Stimulated activated CD4-positive, alpha-beta T cell treated with anti-CD3 and anti-CD28 coated beads, Interleukin-1b, Interleukin-23, amount 100 ng/mL, for 24 hours (primary cell): Measurements from ENCODE around the gene OPRD1.
"Not testable (repeated sequence)": the region's sequence is repeated elsewhere in the genome, so short reads cannot be mapped to it uniquely, and the experiment has no call there.

Source experiments
- DNase-seq, 4 experiments: peaks; one replicate each; pipeline ENCODE4 v3.0.0-alpha.2; 2020; ENCODE audit warnings: low read depth in 4 of 4, low spot score in 1 of 4

Gene OPRD1

GRCh38 chr1:28811766-28812668, at the start of gene OPRD1:
OPRD1 (plus strand) TSS chr1:28812170; CDS start chr1:28812384, 214 bp downstream.
- DNase-seq = no peak

GRCh38 chr1:28766532-28767183, 45.3 kb upstream of the OPRD1 start:
- DNase-seq = no peak

- DNase-seq = no peak
These were observed 41.3 kb upstream of the OPRD1 start for GRCh38 chr1:28770601-28771165.

GRCh38 chr1:28771921-28772320, 40.0 kb upstream of the OPRD1 start:
- not testable (repeated sequence) for DNase-seq

- DNase-seq = no peak
These were observed 38.9 kb upstream of the OPRD1 start for GRCh38 chr1:28773105-28773504.

- DNase-seq = peak; percentile 15 to 50 (median 22)
These were observed 36.6 kb upstream of the OPRD1 start for GRCh38 chr1:28775121-28775942.

- DNase-seq = no peak
These were observed 35.6 kb upstream of the OPRD1 start for GRCh38 chr1:28776341-28776740.

- no peak for DNase-seq
These were observed 33.9 kb upstream of the OPRD1 start for GRCh38 chr1:28778021-28778420.

- no peak for DNase-seq
These were observed 32.1 kb upstream of the OPRD1 start for GRCh38 chr1:28779751-28780408.

- DNase-seq = no peak
These were observed 30.7 kb upstream of the OPRD1 start for GRCh38 chr1:28781305-28781704.

- no peak for DNase-seq
These were observed 30.0 kb upstream of the OPRD1 start for GRCh38 chr1:28782011-28782410.

GRCh38 chr1:28783363-28783762, 28.6 kb upstream of the OPRD1 start:
- no peak for DNase-seq

- DNase-seq = no peak
These were observed 22.6 kb upstream of the OPRD1 start for GRCh38 chr1:28789412-28789811.

GRCh38 chr1:28789816-28790215, 22.2 kb upstream of the OPRD1 start:
- no peak for DNase-seq

GRCh38 chr1:28790377-28791035, 21.5 kb upstream of the OPRD1 start:
- no peak for DNase-seq

GRCh38 chr1:28791929-28792328, 20.0 kb upstream of the OPRD1 start:
- not testable (repeated sequence) for DNase-seq

GRCh38 chr1:28792644-28793121, 19.3 kb upstream of the OPRD1 start:
- no peak for DNase-seq

- not testable (repeated sequence) for DNase-seq
These were observed 17.4 kb upstream of the OPRD1 start for GRCh38 chr1:28794582-28794981.

- no peak for DNase-seq
These were observed 15.4 kb upstream of the OPRD1 start for GRCh38 chr1:28796352-28797211.
